Fibroblast of lung (primary cell): ENCODE data around the gene CCKAR. TPM values are rescaled to one million over a fixed set of nuclear protein-coding genes. Genes with fewer than 3 reads are reported as not detected.

ENCODE experiments used
- DNase-seq, 2 donors: peaks; one replicate each; pipeline versions ENCODE4 v3.0.0 to v3.0.0-alpha.2; 2010; ENCODE audit warnings: low read depth in 2 of 2
- H2AFZ ChIP-seq: 2 replicates; pipeline ENCODE4 v1.5.1; 2012; ENCODE audit warnings: low read length, control low read depth, inconsistent platforms
- H3K27ac ChIP-seq: 2 replicates; pipeline ENCODE4 v1.5.1; 2011; ENCODE audit warnings: low read length, control low read depth; ENCODE audit not compliant: insufficient read depth
- H3K27me3 ChIP-seq: 2 replicates; pipeline ENCODE4 v1.5.1; 2011; ENCODE audit warnings: mild to moderate bottlenecking, low read length; ENCODE audit not compliant: control insufficient read depth, insufficient read depth
- H3K36me3 ChIP-seq: 2 replicates; pipeline ENCODE4 v1.5.1; 2011; ENCODE audit warnings: low read length; ENCODE audit not compliant: control insufficient read depth, insufficient read depth
- H3K4me1 ChIP-seq: 2 replicates; pipeline ENCODE4 v1.5.1; 2011; ENCODE audit warnings: low read length; ENCODE audit not compliant: control insufficient read depth, insufficient read depth; ENCODE audit errors: extremely low read depth
- H3K4me2 ChIP-seq: 2 replicates; pipeline ENCODE4 v1.5.1; 2011; ENCODE audit warnings: low read length, control low read depth; ENCODE audit not compliant: insufficient read depth; ENCODE audit errors: extremely low read depth
- H3K4me3 ChIP-seq, 4 experiments: fragments of 200-600 bp in 1 of 4; sonication (generic) in 1 of 4; replicated peaks in 1 of 4; 2 replicates each; pipeline ENCODE4 v1.5.1; 2011 to 2016; ENCODE audit warnings: low read length in 4 of 4, low read depth in 3 of 4, mild to moderate bottlenecking in 3 of 4, control low read depth in 2 of 4, inconsistent platforms in 1 of 4, mixed read lengths in 1 of 4; ENCODE audit not compliant: insufficient read depth in 1 of 4; ENCODE audit errors: control extremely low read depth in 1 of 4
- H3K79me2 ChIP-seq: 2 replicates; pipeline ENCODE4 v1.5.1; 2012; ENCODE audit warnings: mild to moderate bottlenecking, low read length, inconsistent platforms; ENCODE audit not compliant: control insufficient read depth, insufficient read depth
- H3K9ac ChIP-seq: 2 replicates; pipeline ENCODE4 v1.5.1; 2011; ENCODE audit warnings: mild to moderate bottlenecking, low read length, control low read depth; ENCODE audit not compliant: insufficient read depth
- H3K9me3 ChIP-seq: 2 replicates; pipeline ENCODE4 v1.5.1; 2012; ENCODE audit warnings: low read depth, low read length; ENCODE audit not compliant: control insufficient read depth, insufficient read depth
- H4K20me1 ChIP-seq: 2 replicates; pipeline ENCODE4 v1.5.1; 2011; ENCODE audit warnings: low read length; ENCODE audit not compliant: control insufficient read depth, insufficient read depth; ENCODE audit errors: extremely low read depth
- EZH2 ChIP-seq: IDR thresholded peaks from 2 replicates; pipeline ENCODE4 v1.5.1; 2012; ENCODE audit warnings: low read length, control low read depth, mild to moderate bottlenecking; ENCODE audit errors: missing control alignments
- polyA plus RNA-seq, 2 donors: library from polyadenylated mRNA; depleted of rRNA in 1 of 2; stranded (reverse) in 1 of 2; unstranded in 1 of 2; fragments of >200 nt; gene quantifications; 2 replicates each; pipeline ENCODE4 v1.2.1, GENCODE V29; 2011 to 2012; ENCODE audit warnings: missing spikeins in 1 of 2
- total RNA-seq: library from RNA; depleted of rRNA; stranded (reverse); fragments of >200 nt; gene quantifications from 2 replicates; pipeline ENCODE4 v1.2.1, GENCODE V29; 2014
- TF ChIP-seq, protein P1 (sequence below), 2 donors: IDR thresholded peaks in 1 of 2; conservative IDR thresholded peaks in 1 of 2; 1 replicate in 1 of 2; 2 replicates in 1 of 2; pipeline ENCODE4 v1.5.1; 2011 to 2012; ENCODE audit warnings: low read length in 2 of 2, control low read depth in 1 of 2, inconsistent platforms in 1 of 2, low read depth in 1 of 2, mild to moderate bottlenecking in 1 of 2

The CCKAR gene
- total and polyA plus RNA-seq, 2 donors (not counting 1 experiment from before 2014, with no cell fraction given), result 0.59 to 0.83 TPM

DNA sequence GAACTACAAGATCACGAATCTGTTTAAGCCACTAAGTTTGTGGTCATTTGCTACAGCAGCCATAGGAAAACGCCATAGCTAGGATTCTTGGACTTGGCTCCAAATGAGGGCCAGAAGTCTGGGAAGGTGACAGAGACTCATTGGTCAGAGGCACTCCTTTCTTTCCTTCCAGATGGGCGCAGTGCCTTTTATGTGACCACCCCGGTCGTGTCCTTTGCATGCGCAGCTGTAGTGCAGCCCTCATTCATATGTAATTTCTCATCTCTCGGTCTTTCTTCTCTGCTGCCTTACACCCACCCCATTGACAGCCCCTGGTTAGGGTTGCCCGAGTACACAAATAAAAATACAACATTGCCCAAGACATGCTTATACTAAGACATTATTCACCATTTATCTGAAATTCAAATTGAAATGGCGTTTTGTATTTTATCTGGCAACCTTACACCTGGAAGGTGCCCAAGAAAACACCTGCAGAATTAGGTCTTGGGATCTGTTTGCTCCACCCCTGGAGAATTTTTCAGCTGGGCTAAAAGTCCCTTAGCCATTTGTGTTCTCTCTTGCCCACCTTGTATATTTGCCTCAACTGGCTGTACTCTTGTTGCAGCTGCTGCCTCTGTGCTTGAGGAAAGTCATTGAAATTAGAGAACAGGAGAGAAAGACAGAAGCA lies 21.9 kb downstream of the CCKAR start:
- Histone ChIP-seq H3K4me3 (no peak overlapping the region), H4K20me1 (no peaks in the 10 kb centered on the region), H3K9ac (no peak overlapping the region), H3K4me2 (no peak overlapping the region), H3K79me2 (no peaks in the 10 kb centered on the region), H2AFZ (no peak overlapping the region), H3K36me3 (no peaks in the 10 kb centered on the region), H3K9me3 (no peaks in the 10 kb centered on the region), H3K27ac (no peak overlapping the region), H3K27me3 (no peaks in the 10 kb centered on the region), H3K4me1 (no peaks in the 10 kb centered on the region)
- no peak for DNase-seq
- TF ChIP-seq, protein P1, sequence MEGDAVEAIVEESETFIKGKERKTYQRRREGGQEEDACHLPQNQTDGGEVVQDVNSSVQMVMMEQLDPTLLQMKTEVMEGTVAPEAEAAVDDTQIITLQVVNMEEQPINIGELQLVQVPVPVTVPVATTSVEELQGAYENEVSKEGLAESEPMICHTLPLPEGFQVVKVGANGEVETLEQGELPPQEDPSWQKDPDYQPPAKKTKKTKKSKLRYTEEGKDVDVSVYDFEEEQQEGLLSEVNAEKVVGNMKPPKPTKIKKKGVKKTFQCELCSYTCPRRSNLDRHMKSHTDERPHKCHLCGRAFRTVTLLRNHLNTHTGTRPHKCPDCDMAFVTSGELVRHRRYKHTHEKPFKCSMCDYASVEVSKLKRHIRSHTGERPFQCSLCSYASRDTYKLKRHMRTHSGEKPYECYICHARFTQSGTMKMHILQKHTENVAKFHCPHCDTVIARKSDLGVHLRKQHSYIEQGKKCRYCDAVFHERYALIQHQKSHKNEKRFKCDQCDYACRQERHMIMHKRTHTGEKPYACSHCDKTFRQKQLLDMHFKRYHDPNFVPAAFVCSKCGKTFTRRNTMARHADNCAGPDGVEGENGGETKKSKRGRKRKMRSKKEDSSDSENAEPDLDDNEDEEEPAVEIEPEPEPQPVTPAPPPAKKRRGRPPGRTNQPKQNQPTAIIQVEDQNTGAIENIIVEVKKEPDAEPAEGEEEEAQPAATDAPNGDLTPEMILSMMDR (conservative IDR thresholded peaks at IDR 0.05 in 1 of 2, IDR thresholded peaks at IDR 0.05 in 1 of 2; ENCODE audit: low read depth in 1 of 2, low read length in 2 of 2), result no peak
- TF ChIP-seq EZH2, result no peak

DNA sequence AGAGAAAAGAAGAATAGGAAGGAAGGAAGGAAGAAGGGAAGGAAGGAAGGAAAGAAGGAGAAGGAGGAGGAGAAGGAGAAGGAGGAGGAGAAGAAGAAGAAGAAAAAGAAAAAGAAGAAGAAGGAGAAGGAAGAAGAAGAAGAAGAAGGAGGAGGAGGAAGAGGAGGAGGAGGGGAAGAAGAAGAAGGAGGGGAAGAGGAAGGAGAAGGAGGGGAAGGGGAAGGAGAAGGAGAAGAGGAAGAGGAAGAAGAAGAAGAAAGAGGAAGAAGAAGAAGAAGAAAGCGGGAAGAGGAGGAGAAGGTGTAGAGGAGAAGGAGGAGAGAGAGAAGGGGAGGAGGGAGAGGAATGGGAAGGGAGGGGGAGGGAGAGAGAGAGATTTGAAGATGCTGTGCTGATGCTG lies 22.6 kb downstream of the CCKAR start:
- Histone ChIP-seq H2AFZ (no peak overlapping the region), H3K4me2 (no peak overlapping the region), H3K27me3 (no peaks in the 10 kb centered on the region), H3K9me3 (no peaks in the 10 kb centered on the region), H3K27ac (no peak overlapping the region), H3K36me3 (no peaks in the 10 kb centered on the region), H3K4me3 (no peak overlapping the region), H4K20me1 (no peaks in the 10 kb centered on the region), H3K4me1 (no peaks in the 10 kb centered on the region), H3K79me2 (no peaks in the 10 kb centered on the region), H3K9ac (no peak overlapping the region)
- TF ChIP-seq, protein P1 (conservative IDR thresholded peaks at IDR 0.05 in 1 of 2, IDR thresholded peaks at IDR 0.05 in 1 of 2; ENCODE audit: low read depth in 1 of 2, low read length in 2 of 2), result no peak
- TF ChIP-seq EZH2, result no peak
- no peak for DNase-seq

DNA sequence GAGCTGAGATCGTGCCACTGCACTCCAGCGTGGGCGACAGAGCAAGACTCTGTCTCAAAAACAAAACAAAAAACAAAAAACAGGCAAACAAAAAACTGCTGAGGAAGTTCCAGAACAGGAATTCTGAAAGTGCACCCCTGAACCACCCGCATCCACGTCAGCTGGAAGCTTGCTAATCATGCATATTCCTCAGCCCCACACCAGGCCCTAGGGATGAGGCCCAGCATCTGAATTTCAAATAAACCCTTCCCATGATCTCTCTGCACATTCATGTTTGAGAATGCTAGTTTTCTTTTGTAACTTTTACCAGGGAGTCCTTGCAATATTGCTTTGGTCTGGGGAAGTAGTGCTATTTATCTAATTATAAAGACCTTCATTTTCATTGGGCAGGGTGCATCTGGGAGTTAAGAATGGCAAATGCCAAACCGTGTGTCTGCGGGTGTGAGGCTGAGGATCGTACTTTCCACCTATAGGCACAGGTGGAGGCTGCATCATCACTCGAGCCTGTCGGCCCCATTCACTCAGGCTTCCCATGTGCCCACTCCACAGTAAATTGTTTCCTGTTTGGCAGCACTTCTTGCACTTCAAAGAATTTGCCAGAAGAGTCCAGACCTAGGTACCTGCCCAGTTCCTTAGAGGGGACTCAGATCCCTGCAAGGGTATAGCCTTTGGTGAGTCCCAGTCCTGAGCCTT lies 23.6 kb downstream of the CCKAR start:
- TF ChIP-seq, protein P1 (conservative IDR thresholded peaks at IDR 0.05 in 1 of 2, IDR thresholded peaks at IDR 0.05 in 1 of 2; ENCODE audit: low read depth in 1 of 2, low read length in 2 of 2), result no peak
- no peak for TF ChIP-seq EZH2
- H3K27ac ChIP-seq, result no peak overlapping the region

More for the DNA sequence above, 23.6 kb downstream of the CCKAR start:
- no peaks in the 10 kb centered on the region for H3K4me1 ChIP-seq
- H3K4me3 ChIP-seq, result no peak overlapping the region
- H3K36me3 ChIP-seq, result no peaks in the 10 kb centered on the region
- no peaks in the 10 kb centered on the region for H3K9me3 ChIP-seq
- no peaks in the 10 kb centered on the region for H3K79me2 ChIP-seq
- DNase-seq, result no peak
- H3K27me3 ChIP-seq, result no peaks in the 10 kb centered on the region
- no peak overlapping the region for H2AFZ ChIP-seq
- H4K20me1 ChIP-seq, result no peaks in the 10 kb centered on the region
- H3K9ac ChIP-seq, result no peak overlapping the region
- H3K4me2 ChIP-seq, result no peak overlapping the region
